Ectodermal cell (in vitro differentiated cells): ENCODE results near the gene CACUL1.

Experiments
- H3K27ac ChIP-seq: 2 replicates; pipeline ENCODE4 v1.7.0; 2013; ENCODE audit warnings: mild to moderate bottlenecking, low read depth, low read length; ENCODE audit not compliant: insufficient read depth, poor library complexity, severe bottlenecking
- H3K27me3 ChIP-seq: 2 replicates; pipeline ENCODE4 v1.7.0; 2013; ENCODE audit warnings: mild to moderate bottlenecking, low read length; ENCODE audit not compliant: insufficient read depth, control insufficient read depth, poor library complexity, severe bottlenecking
- H3K36me3 ChIP-seq: one replicate; pipeline ENCODE4 v1.7.0; 2013; ENCODE audit warnings: low read length; ENCODE audit not compliant: control insufficient read depth, insufficient read depth
- H3K4me1 ChIP-seq: one replicate; pipeline ENCODE4 v1.7.0; 2013; ENCODE audit warnings: low read length; ENCODE audit not compliant: control insufficient read depth, insufficient read depth
- H3K4me3 ChIP-seq: 2 replicates; pipeline ENCODE4 v1.7.0; 2013; ENCODE audit warnings: low read depth, low read length, control low read depth; ENCODE audit not compliant: insufficient read depth
- H3K9me3 ChIP-seq: 2 replicates; pipeline ENCODE4 v1.7.0; 2013; ENCODE audit warnings: mild to moderate bottlenecking, low read length, moderate library complexity; ENCODE audit not compliant: control insufficient read depth
- WGBS, 2 experiments: methylation state at CpG; one replicate each; pipeline ENCODE4 v1.1.7; 2013; ENCODE audit warnings: missing lambda C conversion rate in 2 of 2; 5-methylcytosine and 5-hydroxymethylcytosine counted together

Gene CACUL1

GRCh38 chr10:118720685-118721538, 33.9 kb downstream of the CACUL1 start:
- Histone ChIP-seq H3K9me3 (no peaks in the 10 kb centered on the region), H3K27me3 (no peaks in the 10 kb centered on the region), H3K4me1 (no peaks in the 10 kb centered on the region), H3K27ac (no peak overlapping the region), H3K36me3 (peaks cover 7% of the 10 kb centered on the region), H3K4me3 (no peak overlapping the region)
- WGBS, 2 experiments: 43 to 61% methylated on average over 3 of the region's 3 CpGs

- Histone ChIP-seq H3K36me3 (peaks cover 3% of the 10 kb centered on the region), H3K4me3 (no peak overlapping the region), H3K27ac (no peak overlapping the region), H3K4me1 (no peaks in the 10 kb centered on the region), H3K27me3 (no peaks in the 10 kb centered on the region), H3K9me3 (no peaks in the 10 kb centered on the region)
- WGBS, 2 experiments: 90 to 100% methylated on average over 2 to 3 of the region's 3 CpGs
Measured at GRCh38 chr10:118714366-118714765, 40.4 kb downstream of the CACUL1 start.

GRCh38 chr10:118712930-118713634, 41.7 kb downstream of the CACUL1 start:
- Histone ChIP-seq H3K27me3 (no peaks in the 10 kb centered on the region), H3K4me3 (no peak overlapping the region), H3K27ac (no peak overlapping the region), H3K9me3 (no peaks in the 10 kb centered on the region), H3K36me3 (peaks cover 3% of the 10 kb centered on the region), H3K4me1 (no peaks in the 10 kb centered on the region)
- WGBS, 2 experiments: 89 to 90% methylated on average over 14 of the region's 14 CpGs

GRCh38 chr10:118712080-118712479, 42.7 kb downstream of the CACUL1 start:
- H3K4me3 ChIP-seq: no peak overlapping the region
- no peaks in the 10 kb centered on the region for H3K4me1 ChIP-seq
- H3K9me3 ChIP-seq: no peaks in the 10 kb centered on the region
- H3K36me3 ChIP-seq: no peaks in the 10 kb centered on the region
- no peak overlapping the region for H3K27ac ChIP-seq
- WGBS, 2 experiments: 93 to 95% methylated on average over 7 of the region's 7 CpGs
- no peaks in the 10 kb centered on the region for H3K27me3 ChIP-seq

- Histone ChIP-seq H3K27ac (no peak overlapping the region), H3K27me3 (no peaks in the 10 kb centered on the region), H3K4me1 (no peaks in the 10 kb centered on the region), H3K9me3 (no peaks in the 10 kb centered on the region), H3K4me3 (no peak overlapping the region), H3K36me3 (no peaks in the 10 kb centered on the region)
- WGBS, 2 experiments: 88% methylated on average over 1 of the region's 1 CpG; no CpG with 5 or more reads in 1 of the 2 experiments
Measured at GRCh38 chr10:118710487-118710886, 44.3 kb downstream of the CACUL1 start.

GRCh38 chr10:118708571-118708970, 46.2 kb downstream of the CACUL1 start:
- H3K9me3 ChIP-seq: no peaks in the 10 kb centered on the region
- H3K36me3 ChIP-seq: no peaks in the 10 kb centered on the region
- no peak overlapping the region for H3K27ac ChIP-seq
- no peak overlapping the region for H3K4me3 ChIP-seq
- WGBS, 2 experiments: 91 to 94% methylated on average over 6 to 7 of the region's 7 CpGs
- no peaks in the 10 kb centered on the region for H3K27me3 ChIP-seq
- no peaks in the 10 kb centered on the region for H3K4me1 ChIP-seq

- no peaks in the 10 kb centered on the region for H3K9me3 ChIP-seq
- H3K4me3 ChIP-seq: no peak overlapping the region
- peaks cover 3% of the 10 kb centered on the region for H3K36me3 ChIP-seq
- no peak overlapping the region for H3K27ac ChIP-seq
- peaks cover 9% of the 10 kb centered on the region for H3K4me1 ChIP-seq
- no peaks in the 10 kb centered on the region for H3K27me3 ChIP-seq
- 97 to 98% methylated on average over 5 to 6 of the region's 6 CpGs for WGBS, 2 experiments
Measured at GRCh38 chr10:118704711-118705110, 50.1 kb downstream of the CACUL1 start.

- H3K27me3 ChIP-seq: no peaks in the 10 kb centered on the region
- WGBS, 2 experiments: 61 to 68% methylated on average over 8 of the region's 8 CpGs
- peaks cover 9% of the 10 kb centered on the region for H3K4me1 ChIP-seq
- no peaks in the 10 kb centered on the region for H3K9me3 ChIP-seq
- H3K27ac ChIP-seq: no peak overlapping the region
- H3K4me3 ChIP-seq: no peak overlapping the region
- H3K36me3 ChIP-seq: peaks cover 3% of the 10 kb centered on the region
Measured at GRCh38 chr10:118701529-118702323, 53.0 kb downstream of the CACUL1 start.

GRCh38 chr10:118698421-118698820, 56.3 kb downstream of the CACUL1 start:
- no peaks in the 10 kb centered on the region for H3K27me3 ChIP-seq
- no peaks in the 10 kb centered on the region for H3K9me3 ChIP-seq
- WGBS, 2 experiments: 85 to 86% methylated on average over 7 of the region's 7 CpGs
- H3K27ac ChIP-seq: no peak overlapping the region
- peaks cover 3% of the 10 kb centered on the region for H3K36me3 ChIP-seq
- H3K4me3 ChIP-seq: no peak overlapping the region
- H3K4me1 ChIP-seq: peaks cover 9% of the 10 kb centered on the region

- H3K4me3 ChIP-seq: no peak overlapping the region
- H3K27ac ChIP-seq: no peak overlapping the region
- H3K9me3 ChIP-seq: no peaks in the 10 kb centered on the region
- no peaks in the 10 kb centered on the region for H3K27me3 ChIP-seq
- H3K36me3 ChIP-seq: peaks cover 8% of the 10 kb centered on the region
- no peaks in the 10 kb centered on the region for H3K4me1 ChIP-seq
Measured at GRCh38 chr10:118694848-118695247, 59.9 kb downstream of the CACUL1 start.
